ENCODE data around the gene MYCBP. TPM values are rescaled to one million over a fixed set of nuclear protein-coding genes. Genes with fewer than 3 reads are reported as not detected.

MYCBP gene
- total and polyA plus RNA-seq, 2 of the 13 experiments (the other 11 are each of a cell fraction or from before 2014, with no cell fraction given), result 11.4 to 30.4 TPM

DNA sequence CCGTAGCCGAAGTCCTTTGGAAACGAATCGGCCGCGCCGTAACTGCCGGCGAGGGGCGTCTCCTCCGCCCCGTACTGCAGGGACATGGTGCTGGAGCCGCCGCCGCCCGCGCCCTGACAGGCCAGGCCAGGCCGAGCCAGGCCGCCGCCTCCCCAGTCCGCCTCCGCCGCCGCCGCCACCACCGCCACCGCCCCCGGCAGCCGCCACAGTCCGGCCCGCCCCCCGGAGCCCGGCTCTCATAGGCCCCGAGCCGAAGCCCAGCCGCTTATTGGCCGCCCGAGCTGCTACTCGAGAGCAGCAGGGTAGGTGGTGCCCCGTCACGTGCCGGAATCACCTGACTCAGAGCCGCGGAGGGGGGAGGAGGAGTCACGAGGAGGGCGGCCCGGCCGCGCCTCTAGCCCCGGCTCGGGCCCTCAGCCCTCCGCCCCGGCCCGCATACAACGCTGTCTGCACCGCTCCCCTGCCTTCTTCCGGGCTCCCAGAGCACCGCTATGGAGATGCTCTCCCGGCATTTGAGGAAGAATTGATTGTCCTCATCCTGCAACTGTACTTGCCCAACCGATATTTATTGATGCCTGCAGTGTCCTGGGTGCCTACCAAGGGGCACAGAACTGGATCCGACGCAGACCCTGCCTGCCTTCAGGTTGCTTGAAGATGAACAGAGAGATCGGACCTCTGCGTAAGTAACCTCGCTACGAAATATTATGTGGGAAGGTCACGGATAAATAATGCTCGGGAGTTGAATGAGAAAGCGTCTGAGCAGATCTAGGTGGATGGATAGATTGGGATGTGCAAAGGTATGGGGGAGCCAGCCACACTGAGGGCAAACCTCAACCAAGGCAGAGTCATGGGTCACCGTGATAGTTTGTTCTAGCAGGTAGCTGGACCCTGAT, 13.3 kb downstream of the MYCBP start, which contains the start of gene RRAGC (continued):
- TF ChIP-seq PAXIP1 (CRISPR knock-in tag; conservative IDR thresholded peaks at IDR 0.05) (0 out of 2 replicates have a peak, but pooled peaks have one; percentile 40), ZNF446 (CRISPR knock-in tag; IDR thresholded peaks at IDR 0.05) (0 out of 2 replicates have a peak, but pooled peaks have one; percentile 58), RCOR2 (CRISPR knock-in tag; IDR thresholded peaks at IDR 0.05) (no peak), ZNF33B (CRISPR knock-in tag; IDR thresholded peaks at IDR 0.05) (peak; percentile 73; the same call in 1 of the 2 replicates), ZNF124 (CRISPR knock-in tag; IDR thresholded peaks at IDR 0.05) (no peak), NCOA2 (CRISPR knock-in tag; IDR thresholded peaks at IDR 0.05) (0 out of 2 replicates have a peak, but pooled peaks have one; percentile 23), ETV5 (CRISPR knock-in tag; IDR thresholded peaks at IDR 0.05; ENCODE audit: borderline replicate concordance) (peak; percentile 24; the same call in 1 of the 2 replicates), MAZ (IDR thresholded peaks at IDR 0.05; ENCODE audit: borderline replicate concordance, low read depth, low read length) (peak; percentile 89), MAZ (CRISPR knock-in tag; IDR thresholded peaks at IDR 0.05; ENCODE audit: low read depth) (peak; percentile 74; the same call in 1 of the 2 replicates), MED13 (CRISPR knock-in tag; IDR thresholded peaks at IDR 0.05) (no peak), DNMT1 (CRISPR knock-in tag; IDR thresholded peaks at IDR 0.05) (no peak), ZNF7 (CRISPR knock-in tag; IDR thresholded peaks at IDR 0.05) (no peak), CEBPB (IDR thresholded peaks at IDR 0.05; ENCODE audit: borderline replicate concordance, low read depth, low read length) (no peak), ZNF30 (CRISPR knock-in tag; IDR thresholded peaks at IDR 0.05) (no peak), MXI1 (IDR thresholded peaks at IDR 0.05; ENCODE audit: borderline replicate concordance, low read depth, low read length) (peak; percentile 85; the same call in 1 of the 3 replicates), ARID2 (CRISPR knock-in tag; IDR thresholded peaks at IDR 0.05; ENCODE audit: borderline replicate concordance) (0 out of 2 replicates have a peak, but pooled peaks have one; percentile 23), GFI1 (CRISPR knock-in tag; IDR thresholded peaks at IDR 0.05; ENCODE audit: borderline replicate concordance) (no peak), POLR2AphosphoS2 (IDR thresholded peaks at IDR 0.05; ENCODE audit: low read depth, low read length) (no peak), JDP2 (CRISPR knock-in tag; IDR thresholded peaks at IDR 0.05; ENCODE audit: borderline replicate concordance) (no peak), ZNF570 (CRISPR knock-in tag; IDR thresholded peaks at IDR 0.05; ENCODE audit: borderline replicate concordance) (no peak), ZNF616 (CRISPR knock-in tag; IDR thresholded peaks at IDR 0.05; ENCODE audit: low read depth) (no peak), ZNF670 (CRISPR knock-in tag; IDR thresholded peaks at IDR 0.05; ENCODE audit: borderline replicate concordance) (no peak), ATF7-NPFF (CRISPR knock-in tag; IDR thresholded peaks at IDR 0.05; ENCODE audit: low read depth) (peak; percentile 45; the same call in 1 of the 2 replicates)
- TF ChIP-seq, protein P1, sequence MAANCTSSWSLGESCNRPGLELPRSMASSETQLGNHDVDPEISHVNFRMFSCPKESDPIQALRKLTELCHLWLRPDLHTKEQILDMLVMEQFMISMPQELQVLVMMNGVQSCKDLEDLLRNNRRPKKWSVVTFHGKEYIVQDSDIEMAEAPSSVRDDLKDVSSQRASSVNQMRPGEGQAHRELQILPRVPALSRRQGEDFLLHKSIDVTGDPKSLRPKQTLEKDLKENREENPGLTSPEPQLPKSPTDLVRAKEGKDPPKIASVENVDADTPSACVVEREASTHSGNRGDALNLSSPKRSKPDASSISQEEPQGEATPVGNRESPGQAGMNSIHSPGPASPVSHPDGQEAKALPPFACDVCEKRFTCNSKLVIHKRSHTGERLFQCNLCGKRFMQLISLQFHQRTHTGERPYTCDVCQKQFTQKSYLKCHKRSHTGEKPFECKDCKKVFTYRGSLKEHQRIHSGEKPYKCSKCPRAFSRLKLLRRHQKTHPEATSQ (CRISPR knock-in tag; IDR thresholded peaks at IDR 0.05; ENCODE audit: borderline replicate concordance), result 0 out of 2 replicates have a peak, but pooled peaks have one; percentile 64

Data from HepG2 (cell line).